ENCODE measurements around the gene NLRP3. TPM values are rescaled to one million over a fixed set of nuclear protein-coding genes. Genes with fewer than 3 reads are reported as not detected.

NLRP3 gene
- total and polyA plus RNA-seq, 12 donors = 0.28 to 6.1 (median 0.78) TPM

- Histone ChIP-seq H3K36me3 (peaks cover 0 to 22% (median 0%) of the 10 kb centered on the region in 9 donors), H3K4me1 (peaks cover 0 to 16% (median 0%) of the 10 kb centered on the region in 9 donors), H3K9me3 (no peaks in the 10 kb centered on the region), H3K4me3 (no peak overlapping the region), H3K27me3 (peaks cover 0 to 11% (median 0%) of the 10 kb centered on the region in 7 donors), H3K27ac (no peak overlapping the region)
- intact Hi-C loops (cut with DNase I) = no loop called here
- TF ChIP-seq, protein P1, sequence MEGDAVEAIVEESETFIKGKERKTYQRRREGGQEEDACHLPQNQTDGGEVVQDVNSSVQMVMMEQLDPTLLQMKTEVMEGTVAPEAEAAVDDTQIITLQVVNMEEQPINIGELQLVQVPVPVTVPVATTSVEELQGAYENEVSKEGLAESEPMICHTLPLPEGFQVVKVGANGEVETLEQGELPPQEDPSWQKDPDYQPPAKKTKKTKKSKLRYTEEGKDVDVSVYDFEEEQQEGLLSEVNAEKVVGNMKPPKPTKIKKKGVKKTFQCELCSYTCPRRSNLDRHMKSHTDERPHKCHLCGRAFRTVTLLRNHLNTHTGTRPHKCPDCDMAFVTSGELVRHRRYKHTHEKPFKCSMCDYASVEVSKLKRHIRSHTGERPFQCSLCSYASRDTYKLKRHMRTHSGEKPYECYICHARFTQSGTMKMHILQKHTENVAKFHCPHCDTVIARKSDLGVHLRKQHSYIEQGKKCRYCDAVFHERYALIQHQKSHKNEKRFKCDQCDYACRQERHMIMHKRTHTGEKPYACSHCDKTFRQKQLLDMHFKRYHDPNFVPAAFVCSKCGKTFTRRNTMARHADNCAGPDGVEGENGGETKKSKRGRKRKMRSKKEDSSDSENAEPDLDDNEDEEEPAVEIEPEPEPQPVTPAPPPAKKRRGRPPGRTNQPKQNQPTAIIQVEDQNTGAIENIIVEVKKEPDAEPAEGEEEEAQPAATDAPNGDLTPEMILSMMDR (IDR thresholded peaks at IDR 0.05) = no peak
- ATAC-seq = no peak
- DNase-seq = no peak
- 80 to 81% methylated on average over 1 of the region's 1 CpG for WGBS, 2 donors
Observed at GRCh38 chr1:247430434-247430833, 14.5 kb downstream of the NLRP3 start.

DNA sequence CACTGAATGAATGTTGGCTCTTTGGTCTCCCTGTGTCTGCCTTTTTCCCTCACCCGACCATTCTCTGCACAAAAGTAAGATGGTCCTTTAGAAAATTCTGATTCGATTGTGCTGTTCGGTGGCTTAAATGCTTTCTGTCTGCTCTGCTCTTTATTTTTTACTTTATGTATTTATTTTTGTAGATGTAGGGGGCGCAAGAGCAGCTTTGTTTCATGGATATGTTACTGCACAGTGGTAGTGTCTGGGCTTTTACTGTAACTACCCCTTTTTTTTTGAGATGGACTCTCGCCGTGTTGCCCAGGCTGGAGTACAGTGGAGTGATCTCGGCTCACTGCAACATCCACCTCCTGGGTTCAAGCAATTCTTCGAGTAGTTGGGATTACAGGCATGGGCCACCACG lies 15.7 kb downstream of the NLRP3 start:
- peaks cover 0 to 20% (median 0%) of the 10 kb centered on the region in 9 donors for H3K36me3 ChIP-seq
- no peaks in the 10 kb centered on the region for H3K9me3 ChIP-seq
- ATAC-seq = no peak
- peaks cover 0 to 16% (median 0%) of the 10 kb centered on the region in 7 donors for H3K27me3 ChIP-seq
- TF ChIP-seq, protein P1 (IDR thresholded peaks at IDR 0.05) = no peak
- WGBS, 2 donors = 83 to 88% methylated on average over 9 of the region's 9 CpGs
- H3K4me1 ChIP-seq = peaks cover 0 to 23% (median 0%) of the 10 kb centered on the region in 9 donors
- H3K4me3 ChIP-seq = no peak overlapping the region
- intact Hi-C loops (cut with DNase I) = no loop called here
- DNase-seq = no peak
- no peak overlapping the region for H3K27ac ChIP-seq

GRCh38 chr1:247434005-247434404 lies 18.0 kb downstream of the NLRP3 start:
- H3K27ac ChIP-seq = no peak overlapping the region
- TF ChIP-seq, protein P1 (IDR thresholded peaks at IDR 0.05) = no peak
- WGBS, 2 donors = 86 to 91% methylated on average over 15 of the region's 15 CpGs
- H3K4me3 ChIP-seq = no peak overlapping the region
- intact Hi-C loops (cut with DNase I) = no loop called here
- no peaks in the 10 kb centered on the region for H3K9me3 ChIP-seq
- H3K4me1 ChIP-seq = peaks cover 0 to 42% (median 0%) of the 10 kb centered on the region in 9 donors
- DNase-seq (no peak), ATAC-seq (no peak)
- H3K36me3 ChIP-seq = peaks cover 0 to 15% (median 0%) of the 10 kb centered on the region in 9 donors
- H3K27me3 ChIP-seq = peaks cover 0 to 16% (median 4%) of the 10 kb centered on the region in 7 donors

DNA sequence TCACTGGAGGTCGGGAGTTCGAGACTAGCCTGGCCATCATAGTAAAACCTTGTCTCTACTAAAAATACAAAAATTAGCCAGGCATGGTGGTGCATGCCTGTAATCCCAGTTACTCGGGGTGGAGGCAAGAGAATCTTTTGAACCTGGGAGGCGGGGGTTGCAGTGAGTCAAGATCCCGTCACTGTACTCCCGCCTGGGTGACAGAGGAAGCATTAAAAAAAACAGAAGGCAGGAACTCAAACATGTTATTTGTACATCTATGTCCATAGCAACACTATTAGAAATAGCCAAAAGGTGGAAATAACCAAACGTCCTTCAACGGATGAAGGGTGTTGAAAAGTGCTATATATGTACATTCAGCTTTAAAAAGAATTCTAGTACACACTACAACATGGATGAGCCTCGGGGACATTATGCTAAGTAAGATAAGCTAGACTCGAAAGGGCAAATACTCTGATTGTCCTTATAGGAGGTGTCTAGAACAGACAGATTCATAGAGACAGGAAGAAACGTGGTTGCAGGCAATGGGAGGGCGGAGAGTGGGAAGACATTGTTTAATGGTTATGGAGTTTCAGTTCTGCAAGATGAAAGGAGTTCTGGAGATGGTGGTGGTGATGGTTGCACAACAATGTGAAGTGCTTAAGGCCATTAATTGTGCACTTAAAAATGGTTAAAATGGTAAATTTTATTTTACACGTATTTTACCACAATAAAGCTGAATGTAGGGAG lies 19.2 kb downstream of the NLRP3 start:
- peaks cover 0 to 15% (median 0%) of the 10 kb centered on the region in 9 donors for H3K36me3 ChIP-seq
- no peaks in the 10 kb centered on the region for H3K9me3 ChIP-seq
- peaks cover 0 to 42% (median 0%) of the 10 kb centered on the region in 9 donors for H3K4me1 ChIP-seq
- ATAC-seq (no peak), DNase-seq (no peak)
- no peak overlapping the region for H3K4me3 ChIP-seq
- WGBS, 2 donors = 67 to 77% methylated on average over 13 of the region's 13 CpGs
- H3K27ac ChIP-seq = no peak overlapping the region
- peaks cover 0 to 16% (median 4%) of the 10 kb centered on the region in 7 donors for H3K27me3 ChIP-seq
- intact Hi-C loops (cut with DNase I) = no loop called here
- TF ChIP-seq, protein P1 (IDR thresholded peaks at IDR 0.05) = no peak

All from heart right ventricle (tissue), 16 donors.